ENCODE data around the gene KCNH2. TPM values are rescaled to one million over a fixed set of nuclear protein-coding genes. Genes with fewer than 3 reads are reported as not detected.

KCNH2 gene
- total RNA-seq, 2 experiments from 2014 or later = 5.8 to 7.5 TPM

DNA sequence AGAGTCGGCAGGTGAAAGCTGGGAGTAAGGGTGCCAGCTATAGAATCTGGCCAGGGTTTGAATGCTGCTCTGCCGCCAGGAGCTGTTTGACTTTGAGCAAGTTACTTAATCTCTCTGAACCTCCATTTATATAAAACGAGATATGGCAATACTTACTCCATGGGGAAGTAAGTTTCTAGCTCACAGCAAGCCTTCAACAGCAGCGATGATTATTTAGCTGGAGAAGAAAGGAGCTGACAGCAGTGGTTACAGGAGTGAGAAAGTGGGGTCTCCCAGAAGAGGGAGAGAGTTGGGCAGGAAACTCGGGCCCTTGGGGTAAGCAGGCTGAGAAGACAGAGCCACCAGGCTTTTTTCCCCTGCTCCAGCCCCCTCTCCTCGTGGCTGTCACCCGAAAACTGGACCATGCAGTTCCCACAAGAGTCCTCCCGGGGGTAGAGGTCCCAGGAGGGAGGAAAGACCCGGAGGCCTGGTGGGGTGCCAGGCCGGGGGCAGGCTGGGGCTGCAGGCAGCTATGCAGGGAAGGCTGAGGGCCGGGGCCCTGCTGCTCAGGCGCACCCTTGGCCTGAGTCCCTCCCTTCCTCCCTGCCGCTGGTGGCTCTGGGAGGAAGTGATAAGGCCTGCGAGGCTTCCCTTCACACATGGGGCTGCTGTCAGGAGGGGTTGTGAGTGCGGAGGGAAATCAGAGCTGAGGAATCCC, 16.2 kb upstream of the KCNH2 start:
- Histone ChIP-seq H3K4me1 (ENCODE audit: insufficient read depth, low read length, poor library complexity, severe bottlenecking) (peaks cover 21% of the 10 kb centered on the region), H3K27ac (ENCODE audit: low read depth, low read length, poor library complexity, severe bottlenecking) (peak overlapping the region; percentile 36), H3K4me2 (ENCODE audit: low read length) (peak overlapping the region; percentile 23; the same call in 1 of the 2 replicates), H2AFZ (ENCODE audit: low read length) (peak overlapping the region; percentile 87), H3K9me2 (ENCODE audit: insufficient read depth, low read length) (no peaks in the 10 kb centered on the region), H3K79me2 (ENCODE audit: insufficient read depth, low read depth, low read length) (no peaks in the 10 kb centered on the region), H3K4me3 (ENCODE audit: low read depth, low read length, poor library complexity, severe bottlenecking) (no peak overlapping the region), H3K36me3 (ENCODE audit: insufficient read depth, low read length) (no peaks in the 10 kb centered on the region), H4K20me1 (ENCODE audit: insufficient read depth, low read length) (no peaks in the 10 kb centered on the region), H3K9me3 (ENCODE audit: low read length) (no peaks in the 10 kb centered on the region)
- POLR2A ChIA-PET = interaction anchor here (0.6 to 1.6 kb wide), 2 partner anchors 14 to 32 kb away, joined by 3 to 4 read pairs; no protein-coding TSS in a partner anchor
- TF ChIP-seq, protein P1, sequence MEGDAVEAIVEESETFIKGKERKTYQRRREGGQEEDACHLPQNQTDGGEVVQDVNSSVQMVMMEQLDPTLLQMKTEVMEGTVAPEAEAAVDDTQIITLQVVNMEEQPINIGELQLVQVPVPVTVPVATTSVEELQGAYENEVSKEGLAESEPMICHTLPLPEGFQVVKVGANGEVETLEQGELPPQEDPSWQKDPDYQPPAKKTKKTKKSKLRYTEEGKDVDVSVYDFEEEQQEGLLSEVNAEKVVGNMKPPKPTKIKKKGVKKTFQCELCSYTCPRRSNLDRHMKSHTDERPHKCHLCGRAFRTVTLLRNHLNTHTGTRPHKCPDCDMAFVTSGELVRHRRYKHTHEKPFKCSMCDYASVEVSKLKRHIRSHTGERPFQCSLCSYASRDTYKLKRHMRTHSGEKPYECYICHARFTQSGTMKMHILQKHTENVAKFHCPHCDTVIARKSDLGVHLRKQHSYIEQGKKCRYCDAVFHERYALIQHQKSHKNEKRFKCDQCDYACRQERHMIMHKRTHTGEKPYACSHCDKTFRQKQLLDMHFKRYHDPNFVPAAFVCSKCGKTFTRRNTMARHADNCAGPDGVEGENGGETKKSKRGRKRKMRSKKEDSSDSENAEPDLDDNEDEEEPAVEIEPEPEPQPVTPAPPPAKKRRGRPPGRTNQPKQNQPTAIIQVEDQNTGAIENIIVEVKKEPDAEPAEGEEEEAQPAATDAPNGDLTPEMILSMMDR (conservative IDR thresholded peaks at IDR 0.05; ENCODE audit: low read length) = no peak
- TF ChIP-seq EZH2phosphoT487 (IDR thresholded peaks at IDR 0.05; ENCODE audit: borderline replicate concordance, low read depth, low read length) = no peak
- peak; percentile 66 for DNase-seq (ENCODE audit: low spot score)
- CTCF ChIA-PET (ENCODE audit: unreplicated experiment) = no interaction called here
- BruUV-seq (replicated peaks) = no TSS peak
- intact Hi-C loops (cut with micrococcal nuclease; ENCODE audit: unreplicated experiment) = no loop called here

DNA sequence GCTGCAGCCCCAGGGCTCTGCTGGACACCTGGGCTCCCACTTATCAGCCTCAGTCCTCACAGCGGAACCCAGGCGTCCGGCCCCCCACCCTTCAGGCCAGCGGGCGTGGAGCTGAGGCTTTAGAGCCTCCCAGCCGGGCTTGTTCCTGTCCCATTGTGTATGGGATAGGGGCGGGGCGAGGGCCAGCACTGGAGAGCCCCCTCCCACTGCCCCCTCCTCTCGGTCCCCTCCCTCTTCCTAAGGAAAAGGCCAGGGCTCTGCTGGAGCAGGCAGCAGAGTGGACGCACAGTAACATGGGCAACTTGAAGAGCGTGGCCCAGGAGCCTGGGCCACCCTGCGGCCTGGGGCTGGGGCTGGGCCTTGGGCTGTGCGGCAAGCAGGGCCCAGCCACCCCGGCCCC, 15.4 kb upstream of the KCNH2 start:
- H4K20me1 ChIP-seq (ENCODE audit: insufficient read depth, low read length) = no peaks in the 10 kb centered on the region
- no peaks in the 10 kb centered on the region for H3K9me3 ChIP-seq (ENCODE audit: low read length)
- no peaks in the 10 kb centered on the region for H3K9me2 ChIP-seq (ENCODE audit: insufficient read depth, low read length)
- H3K4me2 ChIP-seq (ENCODE audit: low read length) = no peak overlapping the region
- no peak overlapping the region for H3K4me3 ChIP-seq (ENCODE audit: low read depth, low read length, poor library complexity, severe bottlenecking)
- H3K79me2 ChIP-seq (ENCODE audit: insufficient read depth, low read depth, low read length) = no peaks in the 10 kb centered on the region
- peaks cover 25% of the 10 kb centered on the region for H3K4me1 ChIP-seq (ENCODE audit: insufficient read depth, low read length, poor library complexity, severe bottlenecking)
- POLR2A ChIA-PET = interaction anchor here (1.6 kb wide), 1 partner anchor 13 kb away, joined by 4 read pairs; no protein-coding TSS in a partner anchor
- no peak overlapping the region for H2AFZ ChIP-seq (ENCODE audit: low read length)
- no TSS peak for BruUV-seq (replicated peaks)
- TF ChIP-seq, protein P1 (conservative IDR thresholded peaks at IDR 0.05; ENCODE audit: low read length) = no peak
- no peak for TF ChIP-seq EZH2phosphoT487 (IDR thresholded peaks at IDR 0.05; ENCODE audit: borderline replicate concordance, low read depth, low read length)
- no peak overlapping the region for H3K27ac ChIP-seq (ENCODE audit: low read depth, low read length, poor library complexity, severe bottlenecking)
- DNase-seq (ENCODE audit: low spot score) = no peak
- intact Hi-C loops (cut with micrococcal nuclease; ENCODE audit: unreplicated experiment) = no loop called here
- H3K36me3 ChIP-seq (ENCODE audit: insufficient read depth, low read length) = no peaks in the 10 kb centered on the region
- CTCF ChIA-PET (ENCODE audit: unreplicated experiment) = no interaction called here

DNA sequence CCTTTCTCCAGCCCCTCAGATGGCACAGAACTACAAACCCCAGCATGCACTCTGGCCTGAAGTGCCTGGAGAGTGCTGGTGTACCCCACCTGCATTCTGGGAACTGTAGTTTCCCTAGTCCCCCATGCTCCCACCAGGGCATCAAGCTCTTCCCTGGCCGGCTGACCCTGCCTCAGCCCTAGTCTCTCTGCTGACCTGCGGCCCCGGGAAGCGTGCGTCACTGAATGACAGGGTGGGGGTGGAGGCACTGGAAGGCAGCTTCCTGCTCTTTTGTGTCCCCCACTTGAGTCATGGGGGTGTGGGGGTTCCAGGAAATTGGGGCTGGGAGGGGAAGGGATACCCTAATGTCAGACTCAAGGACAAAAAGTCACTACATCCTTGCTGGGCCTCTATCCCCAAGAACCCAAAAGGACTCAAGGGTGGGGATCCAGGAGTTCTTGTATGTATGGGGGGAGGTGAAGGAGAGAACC, 14.7 kb upstream of the KCNH2 start:
- POLR2A ChIA-PET = interaction anchor here (1.4 kb wide), 1 partner anchor 36 kb away, joined by 3 read pairs; no protein-coding TSS in a partner anchor
- intact Hi-C loops (cut with micrococcal nuclease; ENCODE audit: unreplicated experiment) = no loop called here
- Histone ChIP-seq H3K27ac (ENCODE audit: low read depth, low read length, poor library complexity, severe bottlenecking) (no peak overlapping the region), H3K9me3 (ENCODE audit: low read length) (no peaks in the 10 kb centered on the region), H3K4me2 (ENCODE audit: low read length) (no peak overlapping the region), H3K4me3 (ENCODE audit: low read depth, low read length, poor library complexity, severe bottlenecking) (no peak overlapping the region), H3K36me3 (ENCODE audit: insufficient read depth, low read length) (no peaks in the 10 kb centered on the region), H2AFZ (ENCODE audit: low read length) (no peak overlapping the region), H3K4me1 (ENCODE audit: insufficient read depth, low read length, poor library complexity, severe bottlenecking) (peaks cover 31% of the 10 kb centered on the region), H4K20me1 (ENCODE audit: insufficient read depth, low read length) (no peaks in the 10 kb centered on the region), H3K9me2 (ENCODE audit: insufficient read depth, low read length) (no peaks in the 10 kb centered on the region), H3K79me2 (ENCODE audit: insufficient read depth, low read depth, low read length) (no peaks in the 10 kb centered on the region)
- CTCF ChIA-PET (ENCODE audit: unreplicated experiment) = interaction anchor here (0.6 to 0.7 kb wide), 2 partner anchors 20 to 1117 kb away, joined by 3 to 8 read pairs; no protein-coding TSS in a partner anchor
- no TSS peak for BruUV-seq (replicated peaks)
- DNase-seq (ENCODE audit: low spot score) = peak; percentile 58
- TF ChIP-seq, protein P1 (conservative IDR thresholded peaks at IDR 0.05; ENCODE audit: low read length) = no peak
- no peak for TF ChIP-seq EZH2phosphoT487 (IDR thresholded peaks at IDR 0.05; ENCODE audit: borderline replicate concordance, low read depth, low read length)
